Caco-2 (cell line): ENCODE data around the gene SLC9A7. TPM values are rescaled to one million over a fixed set of nuclear protein-coding genes. Genes with fewer than 3 reads are reported as not detected.

Experiments
- BruUV-seq: library from RNA; stranded (reverse); fragments of 400-500 nt; replicated peaks from 2 replicates; lab custom pipeline; 2021; lab: Mats Ljungman, UMichigan
- CTCF ChIA-PET: fragments of 300-600 bp; sonication (Branson Sonifier 250); formaldehyde crosslinking; loops from one replicate; lab custom pipeline; 2022; ENCODE audit warnings: antibody characterized with exemption; lab: Charles Lee
- POLR2A ChIA-PET: fragments of 300-600 bp; sonication (Branson Sonifier 250); formaldehyde crosslinking; loops from one replicate; lab custom pipeline; 2022; ENCODE audit warnings: antibody characterized with exemption; lab: Charles Lee
- DNase-seq, 2 experiments: peaks; one replicate each; pipeline versions ENCODE4 v3.0.0 to v3.0.0-alpha.2; 2020 to 2022
- H3K27me3 ChIP-seq: replicated peaks from 2 replicates; pipeline ENCODE4 v1.6.0; 2011; ENCODE audit warnings: low read length; ENCODE audit not compliant: control insufficient read depth, insufficient read depth
- H3K36me3 ChIP-seq: 2 replicates; pipeline ENCODE4 v1.5.1; 2011; ENCODE audit warnings: low read length; ENCODE audit not compliant: control insufficient read depth, insufficient read depth
- H3K4me1 ChIP-seq: fragments of 250-450 bp; sonication (Bioruptor Pico); 2 replicates; pipeline ENCODE4 v1.5.1; 2020; ENCODE audit warnings: mild to moderate bottlenecking
- H3K4me3 ChIP-seq: 2 replicates; pipeline ENCODE4 v1.5.1; 2011; ENCODE audit warnings: low read depth, mild to moderate bottlenecking, control low read depth, low read length
- H3K9me3 ChIP-seq: fragments of 250-450 bp; sonication (Bioruptor Pico); 2 replicates; pipeline ENCODE4 v1.5.1; 2020; ENCODE audit warnings: mild to moderate bottlenecking, moderate library complexity
- H3K27ac Mint-ChIP-seq: one replicate; pipeline ENCODE4 v1.8.0; 2022; ENCODE audit warnings: mixed read lengths; ENCODE audit not compliant: unreplicated experiment
- H3K27me3 Mint-ChIP-seq: one replicate; pipeline ENCODE4 v1.8.0; 2022; ENCODE audit warnings: mixed read lengths; ENCODE audit not compliant: insufficient read depth, unreplicated experiment
- H3K36me3 Mint-ChIP-seq: one replicate; pipeline ENCODE4 v1.8.0; 2022; ENCODE audit warnings: mild to moderate bottlenecking, mixed read lengths; ENCODE audit not compliant: insufficient read depth, unreplicated experiment
- H3K4me1 Mint-ChIP-seq: one replicate; pipeline ENCODE4 v1.8.0; 2022; ENCODE audit warnings: low read depth, mixed read lengths; ENCODE audit not compliant: unreplicated experiment
- H3K4me3 Mint-ChIP-seq: one replicate; pipeline ENCODE4 v1.8.0; 2022; ENCODE audit warnings: mild to moderate bottlenecking, moderate library complexity, mixed read lengths; ENCODE audit not compliant: unreplicated experiment
- H3K9me3 Mint-ChIP-seq: one replicate; pipeline ENCODE4 v1.8.0; 2022; ENCODE audit warnings: mixed read lengths; ENCODE audit not compliant: unreplicated experiment
- CTCF ChIP-seq, 2 experiments: fragments of 200-600 bp in 1 of 2; IDR thresholded peaks; 1 replicate in 1 of 2; 2 replicates in 1 of 2; pipeline versions ENCODE4 v1.5.1 to v1.8.0; 2011 to 2022; ENCODE audit warnings: antibody characterized with exemption in 1 of 2, control low read depth in 1 of 2, inconsistent platforms in 1 of 2, low read depth in 1 of 2, low read length in 1 of 2, mild to moderate bottlenecking in 1 of 2, moderate library complexity in 1 of 2; ENCODE audit not compliant: insufficient read depth in 1 of 2, severe bottlenecking in 1 of 2, unreplicated experiment in 1 of 2
- intact Hi-C: fragments of 100-400 bp; cut with micrococcal nuclease; formaldehyde crosslinking; loops from one replicate; pipeline ENCODE4 v1.10.0; 2022; ENCODE audit not compliant: unreplicated experiment
- total RNA-seq: library from RNA; stranded (reverse); gene quantifications from 2 replicates; pipeline ENCODE4 v1.2.3, GENCODE V29; 2022

The SLC9A7 gene
- total RNA-seq, 1 experiment from 2014 or later, result 20.1 TPM

GRCh38 chrX:46687619-46688018 lies 71.3 kb downstream of the SLC9A7 start:
- H3K27ac Mint-ChIP-seq, result no peak overlapping the region
- no peaks in the 10 kb centered on the region for H3K4me1 ChIP-seq
- H3K27me3 Mint-ChIP-seq, result no peaks in the 10 kb centered on the region
- no peak overlapping the region for H3K4me3 ChIP-seq
- no peak for DNase-seq
- ChIA-PET CTCF (interaction anchor here (1.3 kb wide), 1 partner anchor 126 kb away, joined by 3 read pairs; no protein-coding TSS in a partner anchor), POLR2A (no interaction called here)
- no peaks in the 10 kb centered on the region for H3K9me3 ChIP-seq
- TF ChIP-seq CTCF (IDR thresholded peaks at IDR 0.05; ENCODE audit: insufficient read depth in 1 of 2, low read depth in 1 of 2, low read length in 1 of 2, severe bottlenecking in 1 of 2, unreplicated experiment in 1 of 2), result no peak
- H3K36me3 Mint-ChIP-seq, result no peaks in the 10 kb centered on the region
- H3K9me3 Mint-ChIP-seq, result no peaks in the 10 kb centered on the region
- H3K4me1 Mint-ChIP-seq, result no peaks in the 10 kb centered on the region
- no TSS peak for BruUV-seq
- H3K36me3 ChIP-seq, result no peaks in the 10 kb centered on the region
- intact Hi-C loops, result loop anchor here (10.0 kb wide), 1 partner anchor 57 kb away; no protein-coding TSS in a partner anchor
- no peak overlapping the region for H3K4me3 Mint-ChIP-seq
- H3K27me3 ChIP-seq, result no peaks in the 10 kb centered on the region

DNA sequence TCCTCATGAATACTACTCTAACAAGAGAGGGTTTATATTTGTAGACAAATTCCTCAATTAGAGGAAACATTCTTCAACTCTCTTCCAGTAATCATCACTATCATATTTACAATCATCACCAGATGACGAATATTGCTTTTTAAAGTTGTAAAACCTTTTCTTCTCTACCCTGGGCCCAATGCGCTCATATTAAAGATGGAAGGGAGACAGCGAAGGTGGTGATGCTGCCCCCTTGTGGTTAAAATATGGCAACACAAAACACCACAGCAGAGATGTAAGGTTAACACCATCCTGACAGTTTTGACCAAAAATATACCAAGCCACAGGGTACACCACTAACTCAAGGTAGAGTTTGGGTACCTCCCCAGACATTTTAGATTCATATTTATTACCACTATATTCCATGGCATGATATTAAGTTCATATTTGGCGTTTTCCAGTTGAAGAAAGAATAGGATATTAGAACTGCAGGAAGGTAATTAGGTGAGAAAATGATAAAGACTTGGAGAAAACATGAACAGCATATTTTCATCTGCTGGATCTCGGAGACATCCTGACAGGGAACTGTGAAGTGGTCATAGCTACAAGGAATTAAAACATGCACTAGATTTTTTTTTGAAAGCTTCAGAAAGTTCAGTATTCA lies 72.8 kb downstream of the SLC9A7 start:
- TF ChIP-seq CTCF (IDR thresholded peaks at IDR 0.05; ENCODE audit: insufficient read depth in 1 of 2, low read depth in 1 of 2, low read length in 1 of 2, severe bottlenecking in 1 of 2, unreplicated experiment in 1 of 2), result peak; percentile 41 to 44
- CTCF ChIA-PET, result interaction anchor here (1.3 kb wide), 1 partner anchor 124 kb away, joined by 3 read pairs; no protein-coding TSS in a partner anchor
- peak; percentile 34 to 36 for DNase-seq
- Mint-ChIP-seq H3K27ac (no peak overlapping the region), H3K36me3 (no peaks in the 10 kb centered on the region), H3K4me1 (no peaks in the 10 kb centered on the region), H3K9me3 (no peaks in the 10 kb centered on the region), H3K27me3 (no peaks in the 10 kb centered on the region), H3K4me3 (no peak overlapping the region)
- no TSS peak for BruUV-seq
- no peak overlapping the region for H3K4me3 ChIP-seq
- no peaks in the 10 kb centered on the region for H3K9me3 ChIP-seq
- POLR2A ChIA-PET, result no interaction called here
- H3K4me1 ChIP-seq, result no peaks in the 10 kb centered on the region
- H3K36me3 ChIP-seq, result no peaks in the 10 kb centered on the region
- intact Hi-C loops, result loop anchor here (10.0 kb wide), 1 partner anchor 59 kb away; no protein-coding TSS in a partner anchor
- no peaks in the 10 kb centered on the region for H3K27me3 ChIP-seq

DNA sequence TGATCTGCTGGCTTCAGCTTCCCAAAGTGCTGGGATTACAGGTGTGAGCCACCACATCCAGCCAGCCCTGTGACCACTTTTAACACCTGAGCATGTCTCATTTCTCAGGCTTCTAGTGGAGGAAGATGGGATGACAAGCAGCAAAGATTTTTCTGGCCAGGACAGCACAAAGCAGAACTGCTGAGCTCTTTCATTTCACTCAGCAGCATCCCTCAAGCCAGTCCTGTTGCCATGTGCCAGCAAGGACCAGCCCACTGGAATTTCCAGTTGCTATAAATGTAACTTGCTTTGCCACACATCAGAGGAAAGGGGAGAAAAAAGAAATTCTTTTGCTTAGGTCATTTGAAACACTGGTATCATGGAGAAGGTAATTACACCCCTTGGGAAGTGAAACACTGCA lies 75.9 kb downstream of the SLC9A7 start:
- no peak overlapping the region for H3K4me3 ChIP-seq
- intact Hi-C loops, result loop anchor here (10.0 kb wide), 1 partner anchor 62 kb away; no protein-coding TSS in a partner anchor
- no TSS peak for BruUV-seq
- peak in 1 of 2 experiments; percentile 8 for DNase-seq
- no peaks in the 10 kb centered on the region for H3K4me1 ChIP-seq
- H3K9me3 ChIP-seq, result no peaks in the 10 kb centered on the region
- ChIA-PET CTCF (no interaction called here), POLR2A (no interaction called here)
- H3K27me3 ChIP-seq, result no peaks in the 10 kb centered on the region
- no peaks in the 10 kb centered on the region for H3K36me3 ChIP-seq
- Mint-ChIP-seq H3K4me3 (no peak overlapping the region), H3K27ac (no peak overlapping the region), H3K9me3 (no peaks in the 10 kb centered on the region), H3K27me3 (no peaks in the 10 kb centered on the region), H3K36me3 (no peaks in the 10 kb centered on the region), H3K4me1 (no peaks in the 10 kb centered on the region)
- no peak for TF ChIP-seq CTCF (IDR thresholded peaks at IDR 0.05; ENCODE audit: insufficient read depth in 1 of 2, low read depth in 1 of 2, low read length in 1 of 2, severe bottlenecking in 1 of 2, unreplicated experiment in 1 of 2)
